Endothelial cell of umbilical vein (primary cell): ENCODE data around the gene BPTF. TPM values are rescaled to one million over a fixed set of nuclear protein-coding genes. Genes with fewer than 3 reads are reported as not detected.

Source experiments
- BruUV-seq: library from RNA; stranded (reverse); fragments of 400-500 nt; replicated peaks from 2 replicates; lab custom pipeline; 2021; lab: Mats Ljungman, UMichigan
- CTCF ChIA-PET: fragments of 300-600, 350-600 bp; sonication (Branson Sonifier 250); formaldehyde crosslinking; loops from one replicate; lab custom pipeline; 2021; ENCODE audit warnings: antibody characterized with exemption, inconsistent platforms; lab: Charles Lee
- POLR2A ChIA-PET: fragments of 300-600, 350-600 bp; sonication (Branson Sonifier 250); formaldehyde crosslinking; loops from one replicate; lab custom pipeline; 2021; ENCODE audit warnings: antibody characterized with exemption, inconsistent platforms; lab: Charles Lee
- DNase-seq: peaks from one replicate; pipeline ENCODE4 v3.0.0-alpha.2; 2011; ENCODE audit warnings: low read depth, low spot score
- FAIRE-seq: peaks from 2 replicates; lab custom pipeline; 2011; peaks lifted over from hg19 to GRCh38; lab: Jason Lieb, UNC
- H2AFZ ChIP-seq: 2 replicates; pipeline ENCODE4 v1.6.0; 2012; ENCODE audit warnings: low read depth, low read length, control low read depth, inconsistent platforms
- H3K27ac ChIP-seq: 2 replicates; pipeline ENCODE4 v1.5.1; 2011; ENCODE audit warnings: low read depth, mild to moderate bottlenecking, control low read depth, low read length, moderate library complexity; ENCODE audit not compliant: insufficient read depth
- H3K27me3 ChIP-seq, 2 experiments: 2 replicates each; pipeline versions ENCODE4 v1.6.0 to v1.6.1; 2011; ENCODE audit warnings: low read length in 2 of 2, mixed read lengths in 1 of 2; ENCODE audit not compliant: control insufficient read depth in 2 of 2, insufficient read depth in 2 of 2
- H3K36me3 ChIP-seq, 2 experiments: 2 replicates in 1 of 2; 3 replicates in 1 of 2; pipeline ENCODE4 v1.5.1; 2011; ENCODE audit warnings: low read length in 2 of 2, mild to moderate bottlenecking in 1 of 2, moderate library complexity in 1 of 2; ENCODE audit not compliant: control insufficient read depth in 2 of 2, insufficient read depth in 2 of 2; ENCODE audit errors: extremely low read depth in 1 of 2
- H3K4me1 ChIP-seq: 3 replicates; pipeline ENCODE4 v1.5.1; 2011; ENCODE audit warnings: mild to moderate bottlenecking, low read length; ENCODE audit not compliant: control insufficient read depth, insufficient read depth; ENCODE audit errors: extremely low read depth
- H3K4me2 ChIP-seq: 2 replicates; pipeline ENCODE4 v1.6.1; 2011; ENCODE audit warnings: low read length, control low read depth, mixed read lengths; ENCODE audit not compliant: insufficient read depth
- H3K4me3 ChIP-seq, 3 experiments: fragments of 200-600 bp in 1 of 3; sonication (generic), shearing (Covaris generic) in 1 of 3; replicated peaks in 1 of 3; 2 replicates each; pipeline ENCODE4 v1.5.1; 2011 to 2016; ENCODE audit warnings: control low read depth in 3 of 3, low read length in 3 of 3, mild to moderate bottlenecking in 2 of 3, inconsistent platforms in 1 of 3, low read depth in 1 of 3, moderate library complexity in 1 of 3; ENCODE audit not compliant: insufficient read depth in 1 of 3
- H3K79me2 ChIP-seq: 2 replicates; pipeline ENCODE4 v1.6.0; 2012; ENCODE audit warnings: low read length, inconsistent platforms; ENCODE audit not compliant: control insufficient read depth, insufficient read depth
- H3K9ac ChIP-seq: replicated peaks from 2 replicates; pipeline ENCODE3; 2011; ENCODE audit warnings: low read length, control low read depth; ENCODE audit not compliant: insufficient read depth; ENCODE audit errors: extremely low read depth
- H3K9me1 ChIP-seq: replicated peaks from 3 replicates; pipeline ENCODE4 v1.6.0; 2011; ENCODE audit warnings: mild to moderate bottlenecking, low read length; ENCODE audit not compliant: control insufficient read depth, insufficient read depth; ENCODE audit errors: extremely low read depth
- H3K9me3 ChIP-seq: replicated peaks from 2 replicates; pipeline ENCODE4 v1.5.1; 2012; ENCODE audit warnings: low read length, inconsistent platforms; ENCODE audit not compliant: control insufficient read depth, insufficient read depth
- H4K20me1 ChIP-seq: replicated peaks from 2 replicates; pipeline ENCODE3; 2011; ENCODE audit warnings: mild to moderate bottlenecking, low read length; ENCODE audit not compliant: control insufficient read depth, insufficient read depth; ENCODE audit errors: extremely low read depth
- CTCF ChIP-seq, 2 donors: IDR thresholded peaks; 1 replicate in 1 of 2; 2 replicates in 1 of 2; pipeline ENCODE4 v1.5.1; 2011; ENCODE audit warnings: low read length in 2 of 2, mild to moderate bottlenecking in 2 of 2, moderate library complexity in 2 of 2, control low read depth in 1 of 2, inconsistent platforms in 1 of 2, low read depth in 1 of 2; ENCODE audit not compliant: insufficient read depth in 1 of 2; ENCODE audit errors: extremely low read depth in 1 of 2
- EZH2 ChIP-seq: IDR thresholded peaks from 2 replicates; pipeline ENCODE4 v1.6.1; 2012; ENCODE audit warnings: borderline replicate concordance, low read depth, mild to moderate bottlenecking, moderate library complexity, low read length, inconsistent platforms; ENCODE audit not compliant: severe bottlenecking
- FOS ChIP-seq: IDR thresholded peaks from 2 replicates; pipeline ENCODE4 v1.6.1; 2011; ENCODE audit warnings: mild to moderate bottlenecking, low read length, moderate library complexity, borderline replicate concordance; ENCODE audit not compliant: insufficient read depth
- GATA2 ChIP-seq: IDR thresholded peaks from 2 replicates; pipeline ENCODE4 v1.7.0; 2011; ENCODE audit warnings: low read depth, mild to moderate bottlenecking, moderate library complexity, mixed read lengths, low read length; ENCODE audit not compliant: insufficient read length, insufficient read depth
- JUN ChIP-seq: IDR thresholded peaks from 2 replicates; pipeline ENCODE4 v1.6.1; 2011; ENCODE audit warnings: borderline replicate concordance, low read depth; ENCODE audit not compliant: insufficient read length, insufficient read depth
- MAX ChIP-seq: IDR thresholded peaks from 2 replicates; pipeline ENCODE4 v1.6.1; 2011; ENCODE audit not compliant: insufficient read depth, insufficient read length
- MYC ChIP-seq: IDR thresholded peaks from one replicate; pipeline ENCODE4 v1.6.1; 2011; ENCODE audit warnings: mild to moderate bottlenecking, low read depth, low read length
- POLR2A ChIP-seq: IDR thresholded peaks from 2 replicates; pipeline ENCODE4 v1.6.1; 2012; ENCODE audit warnings: low read depth, mild to moderate bottlenecking, control low read depth, low read length
- POLR2AphosphoS5 ChIP-seq: IDR thresholded peaks from 2 replicates; pipeline ENCODE4 v1.6.1; 2012; ENCODE audit warnings: low read depth, mild to moderate bottlenecking, control low read depth, low read length, moderate library complexity; ENCODE audit not compliant: insufficient read depth
- dilution Hi-C: fragments of 300-500 bp; cut with MboI; formaldehyde crosslinking; loops from one replicate; pipeline ENCODE4 v1.15.0; 2019; ENCODE audit warnings: low sequenced_read_pairs; ENCODE audit not compliant: extremely low pct_ligation_motif_present
- intact Hi-C: fragments of 100-400 bp; cut with micrococcal nuclease; formaldehyde crosslinking; loops from one replicate; pipeline ENCODE4 v1.10.0; 2022
- polyA plus RNA-seq, 4 experiments: library from polyadenylated mRNA; depleted of rRNA in 3 of 4; stranded (reverse) in 3 of 4; unstranded in 1 of 4; fragments of >200 nt; gene quantifications; 2 replicates each; pipeline versions ENCODE4 v1.2.1 to v1.2.3, GENCODE V29; 2011 to 2012; ENCODE audit warnings: missing spikeins in 1 of 4
- total RNA-seq: library from RNA; stranded (reverse); gene quantifications from 2 replicates; pipeline ENCODE4 v1.2.3, GENCODE V29; 2021

Gene BPTF
- total and polyA plus RNA-seq, 2 donors (not counting 3 experiments of a cell fraction or from before 2014, with no cell fraction given) = 41.0 to 88.1 TPM

GRCh38 chr17:67833134-67833533 lies 7.8 kb downstream of the BPTF start:
- FAIRE-seq = no peak
- H4K20me1 ChIP-seq = peaks cover 18% of the 10 kb centered on the region
- no peak overlapping the region for H3K4me2 ChIP-seq
- DNase-seq = no peak
- dilution Hi-C loops = no loop called here
- H3K27me3 ChIP-seq = no peaks in the 10 kb centered on the region
- H3K27ac ChIP-seq = no peak overlapping the region
- H3K4me1 ChIP-seq = peaks cover 5% of the 10 kb centered on the region
- H3K79me2 ChIP-seq = peaks cover 90% of the 10 kb centered on the region
- no peak overlapping the region for H3K4me3 ChIP-seq
- no peaks in the 10 kb centered on the region for H3K9me1 ChIP-seq
- no peak overlapping the region for H3K9ac ChIP-seq
- ChIA-PET POLR2A (no interaction called here), CTCF (no interaction called here)
- TF ChIP-seq POLR2A = no peak
- no peak for TF ChIP-seq FOS
- no peak for TF ChIP-seq CTCF (IDR thresholded peaks at IDR 0.05; ENCODE audit: extremely low read depth in 1 of 2, insufficient read depth in 1 of 2, low read depth in 1 of 2, low read length in 2 of 2)
- TF ChIP-seq MYC = no peak
- TF ChIP-seq POLR2AphosphoS5 = no peak
- no peak for TF ChIP-seq GATA2
- TF ChIP-seq MAX = no peak
- TF ChIP-seq JUN = no peak
- TF ChIP-seq EZH2 = no peak
- peaks cover 0 to 2% of the 10 kb centered on the region in 2 experiments for H3K36me3 ChIP-seq
- no peaks in the 10 kb centered on the region for H3K9me3 ChIP-seq
- intact Hi-C loops = no loop called here
- H2AFZ ChIP-seq = no peak overlapping the region
- BruUV-seq = no TSS peak
